ENCODE measurements around the gene TSPAN14.
"Not testable (repeated sequence)": the region's sequence is repeated elsewhere in the genome, so short reads cannot be mapped to it uniquely, and the experiment has no call there.

The TSPAN14 gene

GRCh38 chr10:80468806-80469421 lies 14.8 kb downstream of the TSPAN14 start:
- DNase-seq (ENCODE audit: low read depth in 2 of 2) = no peak

- DNase-seq (ENCODE audit: low read depth in 2 of 2) = no peak
These were observed 16.2 kb downstream of the TSPAN14 start for GRCh38 chr10:80470266-80470665.

- no peak for DNase-seq (ENCODE audit: low read depth in 2 of 2)
These were observed 16.9 kb downstream of the TSPAN14 start for GRCh38 chr10:80471001-80471400.

- DNase-seq (ENCODE audit: low read depth in 2 of 2) = no peak
These were observed 17.7 kb downstream of the TSPAN14 start for GRCh38 chr10:80471715-80472233.

GRCh38 chr10:80472234-80473095 lies 18.4 kb downstream of the TSPAN14 start:
- DNase-seq (ENCODE audit: low read depth in 2 of 2) = no peak

- DNase-seq (ENCODE audit: low read depth in 2 of 2) = no peak
These were observed 19.1 kb downstream of the TSPAN14 start for GRCh38 chr10:80473096-80473657.

- DNase-seq (ENCODE audit: low read depth in 2 of 2) = no peak
These were observed 19.8 kb downstream of the TSPAN14 start for GRCh38 chr10:80473692-80474596.

- DNase-seq (ENCODE audit: low read depth in 2 of 2) = no peak
These were observed 20.4 kb downstream of the TSPAN14 start for GRCh38 chr10:80474597-80474910.

- no peak for DNase-seq (ENCODE audit: low read depth in 2 of 2)
These were observed 20.8 kb downstream of the TSPAN14 start for GRCh38 chr10:80474941-80475340.

GRCh38 chr10:80475641-80476040 lies 21.5 kb downstream of the TSPAN14 start:
- DNase-seq (ENCODE audit: low read depth in 2 of 2) = not testable (repeated sequence)

GRCh38 chr10:80476685-80477084 lies 22.6 kb downstream of the TSPAN14 start:
- no peak for DNase-seq (ENCODE audit: low read depth in 2 of 2)

GRCh38 chr10:80477813-80478212 lies 23.7 kb downstream of the TSPAN14 start:
- DNase-seq (ENCODE audit: low read depth in 2 of 2) = no peak

GRCh38 chr10:80480373-80480772 lies 26.3 kb downstream of the TSPAN14 start:
- not testable (repeated sequence) for DNase-seq (ENCODE audit: low read depth in 2 of 2)

GRCh38 chr10:80480852-80481251 lies 26.7 kb downstream of the TSPAN14 start:
- DNase-seq (ENCODE audit: low read depth in 2 of 2) = no peak

GRCh38 chr10:80484243-80484642 lies 30.1 kb downstream of the TSPAN14 start:
- no peak for DNase-seq (ENCODE audit: low read depth in 2 of 2)

GRCh38 chr10:80484676-80485075 lies 30.6 kb downstream of the TSPAN14 start:
- no peak for DNase-seq (ENCODE audit: low read depth in 2 of 2)

- no peak for DNase-seq (ENCODE audit: low read depth in 2 of 2)
These were observed 31.2 kb downstream of the TSPAN14 start for GRCh38 chr10:80485076-80485945.

GRCh38 chr10:80485946-80486764 lies 32.0 kb downstream of the TSPAN14 start:
- DNase-seq (ENCODE audit: low read depth in 2 of 2) = no peak

GRCh38 chr10:80486785-80487420 lies 32.8 kb downstream of the TSPAN14 start:
- DNase-seq (ENCODE audit: low read depth in 2 of 2) = no peak

Measured in stimulated activated CD4-positive, alpha-beta T cell treated with anti-CD3 and anti-CD28 coated beads, Interleukin-1b, Interleukin-23, amount 100 ng/mL, for 1 hour (primary cell).